ENCODE results near the gene BCL2L11. TPM values are rescaled to one million over a fixed set of nuclear protein-coding genes. Genes with fewer than 3 reads are reported as not detected.

BCL2L11 gene
- total RNA-seq, 1 experiment from 2014 or later: 12.6 TPM

- Histone ChIP-seq H3K27me3 (replicated peaks; ENCODE audit: insufficient read depth, low read depth, low read length, poor library complexity) (no peaks in the 10 kb centered on the region), H3K4me1 (ENCODE audit: insufficient read depth, low read length, poor library complexity, severe bottlenecking) (no peaks in the 10 kb centered on the region), H3K36me3 (ENCODE audit: insufficient read depth, low read length, poor library complexity, severe bottlenecking) (no peaks in the 10 kb centered on the region), H3K4me3 (ENCODE audit: low read depth, low read length, poor library complexity, severe bottlenecking) (no peak overlapping the region), H3K9me3 (ENCODE audit: low read depth, low read length, poor library complexity, severe bottlenecking) (no peaks in the 10 kb centered on the region), H3K27ac (ENCODE audit: low read depth, low read length, poor library complexity, severe bottlenecking) (no peak overlapping the region)
- ChIA-PET CTCF (no interaction called here), POLR2A (ENCODE audit: low non-redundant PET) (no interaction called here)
- intact Hi-C loops (cut with micrococcal nuclease; ENCODE audit: unreplicated experiment): no loop called here
- no peak for TF ChIP-seq EZH2 (IDR thresholded peaks at IDR 0.05; ENCODE audit: borderline replicate concordance, low read depth, low read length, poor library complexity, severe bottlenecking)
- TF ChIP-seq CTCF (conservative IDR thresholded peaks at IDR 0.05; ENCODE audit: low read depth, low read length): no peak
- no peak for DNase-seq (ENCODE audit: low spot score)
- no TSS peak for BruUV-seq (replicated peaks)
Measured at GRCh38 chr2:111189106-111189505, 68.4 kb downstream of the BCL2L11 start.

GRCh38 chr2:111190816-111191540, 70.3 kb downstream of the BCL2L11 start:
- Histone ChIP-seq H3K4me3 (ENCODE audit: low read depth, low read length, poor library complexity, severe bottlenecking) (no peak overlapping the region), H3K36me3 (ENCODE audit: insufficient read depth, low read length, poor library complexity, severe bottlenecking) (no peaks in the 10 kb centered on the region), H3K4me1 (ENCODE audit: insufficient read depth, low read length, poor library complexity, severe bottlenecking) (no peaks in the 10 kb centered on the region), H3K27me3 (replicated peaks; ENCODE audit: insufficient read depth, low read depth, low read length, poor library complexity) (no peaks in the 10 kb centered on the region), H3K27ac (ENCODE audit: low read depth, low read length, poor library complexity, severe bottlenecking) (no peak overlapping the region), H3K9me3 (ENCODE audit: low read depth, low read length, poor library complexity, severe bottlenecking) (no peaks in the 10 kb centered on the region)
- intact Hi-C loops (cut with micrococcal nuclease; ENCODE audit: unreplicated experiment): no loop called here
- ChIA-PET CTCF (no interaction called here), POLR2A (ENCODE audit: low non-redundant PET) (no interaction called here)
- BruUV-seq (replicated peaks): no TSS peak
- TF ChIP-seq CTCF (conservative IDR thresholded peaks at IDR 0.05; ENCODE audit: low read depth, low read length): no peak
- TF ChIP-seq EZH2 (IDR thresholded peaks at IDR 0.05; ENCODE audit: borderline replicate concordance, low read depth, low read length, poor library complexity, severe bottlenecking): no peak
- DNase-seq (ENCODE audit: low spot score): no peak

- Histone ChIP-seq H3K36me3 (ENCODE audit: insufficient read depth, low read length, poor library complexity, severe bottlenecking) (no peaks in the 10 kb centered on the region), H3K9me3 (ENCODE audit: low read depth, low read length, poor library complexity, severe bottlenecking) (no peaks in the 10 kb centered on the region), H3K4me1 (ENCODE audit: insufficient read depth, low read length, poor library complexity, severe bottlenecking) (no peaks in the 10 kb centered on the region), H3K27me3 (replicated peaks; ENCODE audit: insufficient read depth, low read depth, low read length, poor library complexity) (no peaks in the 10 kb centered on the region), H3K27ac (ENCODE audit: low read depth, low read length, poor library complexity, severe bottlenecking) (no peak overlapping the region), H3K4me3 (ENCODE audit: low read depth, low read length, poor library complexity, severe bottlenecking) (no peak overlapping the region)
- intact Hi-C loops (cut with micrococcal nuclease; ENCODE audit: unreplicated experiment): no loop called here
- DNase-seq (ENCODE audit: low spot score): no peak
- BruUV-seq (replicated peaks): no TSS peak
- no peak for TF ChIP-seq CTCF (conservative IDR thresholded peaks at IDR 0.05; ENCODE audit: low read depth, low read length)
- CTCF ChIA-PET: no interaction called here
- POLR2A ChIA-PET (ENCODE audit: low non-redundant PET): no interaction called here
Measured at GRCh38 chr2:111191877-111192276, 71.2 kb downstream of the BCL2L11 start.
